Measurements from ENCODE around the gene KRTAP5-7.

The KRTAP5-7 gene

GRCh38 chr11:71495286-71496230 lies 31.5 kb upstream of the KRTAP5-7 start:
- DNase-seq (ENCODE audit: low read depth in 3 of 3, low spot score in 1 of 3) = no peak

GRCh38 chr11:71496421-71496820 lies 30.6 kb upstream of the KRTAP5-7 start:
- DNase-seq (ENCODE audit: low read depth in 3 of 3, low spot score in 1 of 3) = no peak

- DNase-seq (ENCODE audit: low read depth in 3 of 3, low spot score in 1 of 3) = no peak
These were observed 29.0 kb upstream of the KRTAP5-7 start for GRCh38 chr11:71498091-71498490.

- DNase-seq (ENCODE audit: low read depth in 3 of 3, low spot score in 1 of 3) = no peak
These were observed 27.9 kb upstream of the KRTAP5-7 start for GRCh38 chr11:71499125-71499524.

GRCh38 chr11:71499546-71499945 lies 27.5 kb upstream of the KRTAP5-7 start:
- no peak for DNase-seq (ENCODE audit: low read depth in 3 of 3, low spot score in 1 of 3)

- no peak for DNase-seq (ENCODE audit: low read depth in 3 of 3, low spot score in 1 of 3)
These were observed 26.5 kb upstream of the KRTAP5-7 start for GRCh38 chr11:71500601-71501021.

- DNase-seq (ENCODE audit: low read depth in 3 of 3, low spot score in 1 of 3) = no peak
These were observed 25.7 kb upstream of the KRTAP5-7 start for GRCh38 chr11:71501071-71501985.

GRCh38 chr11:71502026-71502425 lies 25.0 kb upstream of the KRTAP5-7 start:
- no peak for DNase-seq (ENCODE audit: low read depth in 3 of 3, low spot score in 1 of 3)

GRCh38 chr11:71502871-71503435 lies 24.1 kb upstream of the KRTAP5-7 start:
- DNase-seq (ENCODE audit: low read depth in 3 of 3, low spot score in 1 of 3) = no peak

- no peak for DNase-seq (ENCODE audit: low read depth in 3 of 3, low spot score in 1 of 3)
These were observed 22.5 kb upstream of the KRTAP5-7 start for GRCh38 chr11:71504531-71504930.

- DNase-seq (ENCODE audit: low read depth in 3 of 3, low spot score in 1 of 3) = no peak
These were observed 22.1 kb upstream of the KRTAP5-7 start for GRCh38 chr11:71505001-71505400.

- no peak for DNase-seq (ENCODE audit: low read depth in 3 of 3, low spot score in 1 of 3)
These were observed 21.3 kb upstream of the KRTAP5-7 start for GRCh38 chr11:71505781-71506180.

GRCh38 chr11:71507102-71507501 lies 20.0 kb upstream of the KRTAP5-7 start:
- no peak for DNase-seq (ENCODE audit: low read depth in 3 of 3, low spot score in 1 of 3)

- DNase-seq (ENCODE audit: low read depth in 3 of 3, low spot score in 1 of 3) = no peak
These were observed 8.3 kb upstream of the KRTAP5-7 start for GRCh38 chr11:71518506-71519471.

- no peak for DNase-seq (ENCODE audit: low read depth in 3 of 3, low spot score in 1 of 3)
These were observed 7.5 kb upstream of the KRTAP5-7 start for GRCh38 chr11:71519546-71519945.

GRCh38 chr11:71525188-71525937 lies 1.7 kb upstream of the KRTAP5-7 start:
- DNase-seq (ENCODE audit: low read depth in 3 of 3, low spot score in 1 of 3) = no peak

GRCh38 chr11:71525938-71526495 lies 1.1 kb upstream of the KRTAP5-7 start:
- DNase-seq (ENCODE audit: low read depth in 3 of 3, low spot score in 1 of 3) = no peak

GRCh38 chr11:71527576-71528210 lies 626 bp downstream of the KRTAP5-7 start:
- no peak for DNase-seq (ENCODE audit: low read depth in 3 of 3, low spot score in 1 of 3)

GRCh38 chr11:71530602-71531001 lies 3.5 kb downstream of the KRTAP5-7 start:
- DNase-seq (ENCODE audit: low read depth in 3 of 3, low spot score in 1 of 3) = no peak

Measured in stimulated activated CD4-positive, alpha-beta T cell treated with anti-CD3 and anti-CD28 coated beads, TNF-alpha, amount 100 ng/mL, for 1 hour (primary cell).